ENCODE data around the gene ANO3.

GRCh38 chr11:26332572-26332915 is 614 bp downstream of the ANO3 start:
- TF ChIP-seq CTCF (conservative IDR thresholded peaks at IDR 0.05; ENCODE audit: low read depth, low read length) (no peak), EZH2phosphoT487 (IDR thresholded peaks at IDR 0.05; ENCODE audit: borderline replicate concordance, low read length) (no peak), EZH2 (IDR thresholded peaks at IDR 0.05; ENCODE audit: low read length, unreplicated experiment) (no peak)

Measured in PC-3 (cell line).